ENCODE measurements around the gene CISH.

Gene CISH

GRCh38 chr3:50651445-50651844 is 39.9 kb upstream of the CISH start:
- H3K9me3 ChIP-seq (ENCODE audit: control insufficient read depth, low read length) = no peaks in the 10 kb centered on the region
- H3K27me3 ChIP-seq (ENCODE audit: control insufficient read depth, insufficient read depth, low read length) = no peaks in the 10 kb centered on the region
- no peaks in the 10 kb centered on the region for H3K4me1 ChIP-seq (ENCODE audit: control insufficient read depth, insufficient read depth, low read length)
- H3K9ac ChIP-seq (ENCODE audit: low read length) = no peak overlapping the region
- no peak overlapping the region for H3K4me3 ChIP-seq (ENCODE audit: low read length)
- H3K36me3 ChIP-seq (ENCODE audit: control insufficient read depth, insufficient read depth, low read length) = no peaks in the 10 kb centered on the region

- Histone ChIP-seq H3K36me3 (ENCODE audit: control insufficient read depth, insufficient read depth, low read length) (no peaks in the 10 kb centered on the region), H3K27me3 (ENCODE audit: control insufficient read depth, insufficient read depth, low read length) (no peaks in the 10 kb centered on the region), H3K9ac (ENCODE audit: low read length) (no peak overlapping the region), H3K4me3 (ENCODE audit: low read length) (no peak overlapping the region), H3K4me1 (ENCODE audit: control insufficient read depth, insufficient read depth, low read length) (no peaks in the 10 kb centered on the region), H3K9me3 (ENCODE audit: control insufficient read depth, low read length) (no peaks in the 10 kb centered on the region)
Observed at GRCh38 chr3:50650018-50650417, 38.4 kb upstream of the CISH start.

- H3K36me3 ChIP-seq (ENCODE audit: control insufficient read depth, insufficient read depth, low read length) = no peaks in the 10 kb centered on the region
- no peak overlapping the region for H3K4me3 ChIP-seq (ENCODE audit: low read length)
- no peaks in the 10 kb centered on the region for H3K9me3 ChIP-seq (ENCODE audit: control insufficient read depth, low read length)
- H3K27me3 ChIP-seq (ENCODE audit: control insufficient read depth, insufficient read depth, low read length) = no peaks in the 10 kb centered on the region
- H3K9ac ChIP-seq (ENCODE audit: low read length) = no peak overlapping the region
- H3K4me1 ChIP-seq (ENCODE audit: control insufficient read depth, insufficient read depth, low read length) = no peaks in the 10 kb centered on the region
Observed at GRCh38 chr3:50649451-50649931, 37.9 kb upstream of the CISH start.

- Histone ChIP-seq H3K36me3 (ENCODE audit: control insufficient read depth, insufficient read depth, low read length) (no peaks in the 10 kb centered on the region), H3K4me1 (ENCODE audit: control insufficient read depth, insufficient read depth, low read length) (no peaks in the 10 kb centered on the region), H3K9me3 (ENCODE audit: control insufficient read depth, low read length) (no peaks in the 10 kb centered on the region), H3K27me3 (ENCODE audit: control insufficient read depth, insufficient read depth, low read length) (no peaks in the 10 kb centered on the region), H3K9ac (ENCODE audit: low read length) (no peak overlapping the region), H3K4me3 (ENCODE audit: low read length) (no peak overlapping the region)
Observed at GRCh38 chr3:50648944-50649343, 37.4 kb upstream of the CISH start.

- H3K9ac ChIP-seq (ENCODE audit: low read length) = no peak overlapping the region
Observed at GRCh38 chr3:50648313-50648712, 36.7 kb upstream of the CISH start.

GRCh38 chr3:50645378-50645777 is 33.8 kb upstream of the CISH start:
- H3K4me3 ChIP-seq (ENCODE audit: low read length) = no peak overlapping the region
- no peaks in the 10 kb centered on the region for H3K4me1 ChIP-seq (ENCODE audit: control insufficient read depth, insufficient read depth, low read length)
- no peak overlapping the region for H3K9ac ChIP-seq (ENCODE audit: low read length)
- no peaks in the 10 kb centered on the region for H3K36me3 ChIP-seq (ENCODE audit: control insufficient read depth, insufficient read depth, low read length)
- no peaks in the 10 kb centered on the region for H3K27me3 ChIP-seq (ENCODE audit: control insufficient read depth, insufficient read depth, low read length)
- H3K9me3 ChIP-seq (ENCODE audit: control insufficient read depth, low read length) = no peaks in the 10 kb centered on the region

More at GRCh38 chr3:50648313-50648712, 36.7 kb upstream of the CISH start:
- Histone ChIP-seq H3K36me3 (ENCODE audit: control insufficient read depth, insufficient read depth, low read length) (no peaks in the 10 kb centered on the region), H3K27me3 (ENCODE audit: control insufficient read depth, insufficient read depth, low read length) (no peaks in the 10 kb centered on the region), H3K4me3 (ENCODE audit: low read length) (no peak overlapping the region), H3K9me3 (ENCODE audit: control insufficient read depth, low read length) (no peaks in the 10 kb centered on the region), H3K4me1 (ENCODE audit: control insufficient read depth, insufficient read depth, low read length) (no peaks in the 10 kb centered on the region)

GRCh38 chr3:50644561-50644960 is 33.0 kb upstream of the CISH start:
- no peak overlapping the region for H3K4me3 ChIP-seq (ENCODE audit: low read length)
- no peaks in the 10 kb centered on the region for H3K9me3 ChIP-seq (ENCODE audit: control insufficient read depth, low read length)
- H3K9ac ChIP-seq (ENCODE audit: low read length) = no peak overlapping the region
- H3K36me3 ChIP-seq (ENCODE audit: control insufficient read depth, insufficient read depth, low read length) = no peaks in the 10 kb centered on the region
- H3K27me3 ChIP-seq (ENCODE audit: control insufficient read depth, insufficient read depth, low read length) = no peaks in the 10 kb centered on the region
- H3K4me1 ChIP-seq (ENCODE audit: control insufficient read depth, insufficient read depth, low read length) = no peaks in the 10 kb centered on the region

GRCh38 chr3:50642382-50642781 is 30.8 kb upstream of the CISH start:
- no peaks in the 10 kb centered on the region for H3K9me3 ChIP-seq (ENCODE audit: control insufficient read depth, low read length)
- H3K9ac ChIP-seq (ENCODE audit: low read length) = no peak overlapping the region
- H3K27me3 ChIP-seq (ENCODE audit: control insufficient read depth, insufficient read depth, low read length) = no peaks in the 10 kb centered on the region
- no peak overlapping the region for H3K4me3 ChIP-seq (ENCODE audit: low read length)
- H3K4me1 ChIP-seq (ENCODE audit: control insufficient read depth, insufficient read depth, low read length) = no peaks in the 10 kb centered on the region
- H3K36me3 ChIP-seq (ENCODE audit: control insufficient read depth, insufficient read depth, low read length) = no peaks in the 10 kb centered on the region

GRCh38 chr3:50639055-50639494 is 27.5 kb upstream of the CISH start:
- Histone ChIP-seq H3K27me3 (ENCODE audit: control insufficient read depth, insufficient read depth, low read length) (no peaks in the 10 kb centered on the region), H3K4me1 (ENCODE audit: control insufficient read depth, insufficient read depth, low read length) (no peaks in the 10 kb centered on the region), H3K9ac (ENCODE audit: low read length) (no peak overlapping the region), H3K4me3 (ENCODE audit: low read length) (no peak overlapping the region), H3K36me3 (ENCODE audit: control insufficient read depth, insufficient read depth, low read length) (no peaks in the 10 kb centered on the region), H3K9me3 (ENCODE audit: control insufficient read depth, low read length) (no peaks in the 10 kb centered on the region)

GRCh38 chr3:50637945-50638344 is 26.4 kb upstream of the CISH start:
- Histone ChIP-seq H3K9ac (ENCODE audit: low read length) (no peak overlapping the region), H3K4me1 (ENCODE audit: control insufficient read depth, insufficient read depth, low read length) (no peaks in the 10 kb centered on the region)

GRCh38 chr3:50637011-50637410 is 25.4 kb upstream of the CISH start:
- H3K4me1 ChIP-seq (ENCODE audit: control insufficient read depth, insufficient read depth, low read length) = no peaks in the 10 kb centered on the region
- H3K9ac ChIP-seq (ENCODE audit: low read length) = no peak overlapping the region
- H3K9me3 ChIP-seq (ENCODE audit: control insufficient read depth, low read length) = no peaks in the 10 kb centered on the region
- H3K36me3 ChIP-seq (ENCODE audit: control insufficient read depth, insufficient read depth, low read length) = no peaks in the 10 kb centered on the region
- no peaks in the 10 kb centered on the region for H3K27me3 ChIP-seq (ENCODE audit: control insufficient read depth, insufficient read depth, low read length)
- no peak overlapping the region for H3K4me3 ChIP-seq (ENCODE audit: low read length)

More at GRCh38 chr3:50637945-50638344, 26.4 kb upstream of the CISH start:
- H3K9me3 ChIP-seq (ENCODE audit: control insufficient read depth, low read length) = no peaks in the 10 kb centered on the region
- no peaks in the 10 kb centered on the region for H3K27me3 ChIP-seq (ENCODE audit: control insufficient read depth, insufficient read depth, low read length)
- no peaks in the 10 kb centered on the region for H3K36me3 ChIP-seq (ENCODE audit: control insufficient read depth, insufficient read depth, low read length)
- H3K4me3 ChIP-seq (ENCODE audit: low read length) = no peak overlapping the region

- Histone ChIP-seq H3K4me3 (ENCODE audit: low read length) (no peak overlapping the region), H3K9me3 (ENCODE audit: control insufficient read depth, low read length) (no peaks in the 10 kb centered on the region), H3K4me1 (ENCODE audit: control insufficient read depth, insufficient read depth, low read length) (peaks cover 3% of the 10 kb centered on the region), H3K36me3 (ENCODE audit: control insufficient read depth, insufficient read depth, low read length) (no peaks in the 10 kb centered on the region), H3K27me3 (ENCODE audit: control insufficient read depth, insufficient read depth, low read length) (no peaks in the 10 kb centered on the region), H3K9ac (ENCODE audit: low read length) (no peak overlapping the region)
Observed at GRCh38 chr3:50635066-50635465, 23.5 kb upstream of the CISH start.

GRCh38 chr3:50633230-50633790 is 21.7 kb upstream of the CISH start:
- H3K9ac ChIP-seq (ENCODE audit: low read length) = no peak overlapping the region
- H3K4me3 ChIP-seq (ENCODE audit: low read length) = no peak overlapping the region
- H3K27me3 ChIP-seq (ENCODE audit: control insufficient read depth, insufficient read depth, low read length) = no peaks in the 10 kb centered on the region
- peaks cover 8% of the 10 kb centered on the region for H3K4me1 ChIP-seq (ENCODE audit: control insufficient read depth, insufficient read depth, low read length)
- no peaks in the 10 kb centered on the region for H3K9me3 ChIP-seq (ENCODE audit: control insufficient read depth, low read length)
- no peaks in the 10 kb centered on the region for H3K36me3 ChIP-seq (ENCODE audit: control insufficient read depth, insufficient read depth, low read length)
